ENCODE data around the gene PCNX2. TPM values are rescaled to one million over a fixed set of nuclear protein-coding genes. Genes with fewer than 3 reads are reported as not detected.

The PCNX2 gene
- total and polyA plus RNA-seq, 10 of the 15 experiments (the other 5 are each of a cell fraction or from before 2014, with no cell fraction given): 2.1 to 16.4 (median 8.1) TPM

DNA sequence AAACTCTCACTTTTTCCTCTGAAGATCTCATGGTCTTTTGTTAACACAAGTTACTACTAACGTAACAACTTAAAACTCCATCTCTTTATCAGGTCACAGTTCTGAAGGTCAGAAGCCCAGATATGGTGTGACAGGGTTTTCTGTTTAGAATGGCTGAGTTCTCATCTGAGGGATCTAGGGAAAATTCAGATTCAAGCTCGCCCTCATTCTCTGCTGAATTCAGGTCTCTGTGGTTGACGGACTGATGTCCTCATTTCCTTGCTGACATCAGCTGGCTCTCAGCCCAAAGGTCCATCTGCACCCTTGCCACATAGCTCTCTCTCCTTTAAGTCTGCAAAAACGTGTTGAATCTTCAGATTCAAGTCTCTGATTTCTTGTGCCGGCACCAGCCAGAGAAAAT lies 351.2 kb downstream of the PCNX2 start:
- SMC1A ChIA-PET (ENCODE audit: uncharacterized antibody, unreplicated experiment): interaction anchor here (2.0 kb wide), 1 partner anchor 8 kb away, joined by 6 read pairs; no protein-coding TSS in a partner anchor
- BruUV-seq (replicated peaks): no TSS peak
- peak overlapping the region; percentile 63 for H2AFZ ChIP-seq (ENCODE audit: control insufficient read depth, low read depth, low read length)
- H3K36me3 ChIP-seq (ENCODE audit: control insufficient read depth in 2 of 2, insufficient read depth in 2 of 2, low read length in 1 of 2): no peaks in the 10 kb centered on the region
- in situ Hi-C loops (cut with MboI) (no loop called here), intact Hi-C loops (cut with micrococcal nuclease; ENCODE audit: unreplicated experiment) (no loop called here)
- FAIRE-seq (no peak), ATAC-seq (peak; percentile 23; the same call in 2 of the 3 replicates), DNase-seq (ENCODE audit: low read depth, low spot score) (no peak)
- H3K4me3 ChIP-seq: no peak overlapping the region
- CTCF ChIA-PET: interaction anchor here (0.6 to 3.6 kb wide), 2 partner anchors 10 to 18 kb away, joined by 3 to 15 read pairs; no protein-coding TSS in a partner anchor
- peaks cover 9% of the 10 kb centered on the region for H3K4me1 ChIP-seq (ENCODE audit: control insufficient read depth, insufficient read depth, low read length)
- no peak overlapping the region for H3K27ac ChIP-seq (ENCODE audit: control insufficient read depth, insufficient read depth)
- peak overlapping the region; percentile 20; the same call in 1 of the 2 replicates for H3K4me2 ChIP-seq (ENCODE audit: control insufficient read depth, insufficient read depth)
- WGBS (ENCODE audit: insufficient coverage, insufficient replicate concordance, low lambda C conversion rate, missing lambda C conversion rate): 46% methylated on average over 5 of the region's 5 CpGs
- RAD21 ChIA-PET (ENCODE audit: unreplicated experiment): no interaction called here
- no peaks in the 10 kb centered on the region; the same call in 2 of the 3 replicates for H3K9me3 ChIP-seq (replicated peaks; ENCODE audit: control insufficient read depth, insufficient read depth, low read length)
- no peak overlapping the region for H3K9ac ChIP-seq (ENCODE audit: control insufficient read depth, insufficient read depth, low read length)
- H3K27me3 ChIP-seq (replicated peaks in 1 of 2; ENCODE audit: control insufficient read depth in 2 of 2, insufficient read depth in 2 of 2, low read length in 1 of 2): no peaks in the 10 kb centered on the region
- no peaks in the 10 kb centered on the region for H4K20me1 ChIP-seq (ENCODE audit: control insufficient read depth, insufficient read depth)
- POLR2A ChIA-PET: no interaction called here
- no peaks in the 10 kb centered on the region for H3K79me2 ChIP-seq (ENCODE audit: control insufficient read depth, insufficient read depth, low read length)
- no peak for TF ChIP-seq BRCA1 (IDR thresholded peaks at IDR 0.05; ENCODE audit: low read depth, low read length)
- TF ChIP-seq, protein P1, sequence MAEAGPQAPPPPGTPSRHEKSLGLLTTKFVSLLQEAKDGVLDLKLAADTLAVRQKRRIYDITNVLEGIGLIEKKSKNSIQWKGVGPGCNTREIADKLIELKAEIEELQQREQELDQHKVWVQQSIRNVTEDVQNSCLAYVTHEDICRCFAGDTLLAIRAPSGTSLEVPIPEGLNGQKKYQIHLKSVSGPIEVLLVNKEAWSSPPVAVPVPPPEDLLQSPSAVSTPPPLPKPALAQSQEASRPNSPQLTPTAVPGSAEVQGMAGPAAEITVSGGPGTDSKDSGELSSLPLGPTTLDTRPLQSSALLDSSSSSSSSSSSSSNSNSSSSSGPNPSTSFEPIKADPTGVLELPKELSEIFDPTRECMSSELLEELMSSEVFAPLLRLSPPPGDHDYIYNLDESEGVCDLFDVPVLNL (IDR thresholded peaks at IDR 0.05; ENCODE audit: low read depth, low read length): no peak
- no peak for TF ChIP-seq IKZF1 (conservative IDR thresholded peaks at IDR 0.05)
- no peak for TF ChIP-seq IRF3 (IDR thresholded peaks at IDR 0.05)
- TF ChIP-seq CBFB (IDR thresholded peaks at IDR 0.05; ENCODE audit: low read depth): no peak
- TF ChIP-seq RB1 (IDR thresholded peaks at IDR 0.05; ENCODE audit: borderline replicate concordance): no peak
- no peak for TF ChIP-seq FOS (IDR thresholded peaks at IDR 0.05; ENCODE audit: borderline replicate concordance, extremely low read depth, insufficient read length)
- TF ChIP-seq, protein P2, sequence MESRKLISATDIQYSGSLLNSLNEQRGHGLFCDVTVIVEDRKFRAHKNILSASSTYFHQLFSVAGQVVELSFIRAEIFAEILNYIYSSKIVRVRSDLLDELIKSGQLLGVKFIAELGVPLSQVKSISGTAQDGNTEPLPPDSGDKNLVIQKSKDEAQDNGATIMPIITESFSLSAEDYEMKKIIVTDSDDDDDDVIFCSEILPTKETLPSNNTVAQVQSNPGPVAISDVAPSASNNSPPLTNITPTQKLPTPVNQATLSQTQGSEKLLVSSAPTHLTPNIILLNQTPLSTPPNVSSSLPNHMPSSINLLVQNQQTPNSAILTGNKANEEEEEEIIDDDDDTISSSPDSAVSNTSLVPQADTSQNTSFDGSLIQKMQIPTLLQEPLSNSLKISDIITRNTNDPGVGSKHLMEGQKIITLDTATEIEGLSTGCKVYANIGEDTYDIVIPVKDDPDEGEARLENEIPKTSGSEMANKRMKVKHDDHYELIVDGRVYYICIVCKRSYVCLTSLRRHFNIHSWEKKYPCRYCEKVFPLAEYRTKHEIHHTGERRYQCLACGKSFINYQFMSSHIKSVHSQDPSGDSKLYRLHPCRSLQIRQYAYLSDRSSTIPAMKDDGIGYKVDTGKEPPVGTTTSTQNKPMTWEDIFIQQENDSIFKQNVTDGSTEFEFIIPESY (IDR thresholded peaks at IDR 0.05): no peak
- no peak for TF ChIP-seq POLR2AphosphoS2 (IDR thresholded peaks at IDR 0.05; ENCODE audit: low read depth, low read length)
- TF ChIP-seq ZNF24 (IDR thresholded peaks at IDR 0.05): no peak
- TF ChIP-seq, protein P3, sequence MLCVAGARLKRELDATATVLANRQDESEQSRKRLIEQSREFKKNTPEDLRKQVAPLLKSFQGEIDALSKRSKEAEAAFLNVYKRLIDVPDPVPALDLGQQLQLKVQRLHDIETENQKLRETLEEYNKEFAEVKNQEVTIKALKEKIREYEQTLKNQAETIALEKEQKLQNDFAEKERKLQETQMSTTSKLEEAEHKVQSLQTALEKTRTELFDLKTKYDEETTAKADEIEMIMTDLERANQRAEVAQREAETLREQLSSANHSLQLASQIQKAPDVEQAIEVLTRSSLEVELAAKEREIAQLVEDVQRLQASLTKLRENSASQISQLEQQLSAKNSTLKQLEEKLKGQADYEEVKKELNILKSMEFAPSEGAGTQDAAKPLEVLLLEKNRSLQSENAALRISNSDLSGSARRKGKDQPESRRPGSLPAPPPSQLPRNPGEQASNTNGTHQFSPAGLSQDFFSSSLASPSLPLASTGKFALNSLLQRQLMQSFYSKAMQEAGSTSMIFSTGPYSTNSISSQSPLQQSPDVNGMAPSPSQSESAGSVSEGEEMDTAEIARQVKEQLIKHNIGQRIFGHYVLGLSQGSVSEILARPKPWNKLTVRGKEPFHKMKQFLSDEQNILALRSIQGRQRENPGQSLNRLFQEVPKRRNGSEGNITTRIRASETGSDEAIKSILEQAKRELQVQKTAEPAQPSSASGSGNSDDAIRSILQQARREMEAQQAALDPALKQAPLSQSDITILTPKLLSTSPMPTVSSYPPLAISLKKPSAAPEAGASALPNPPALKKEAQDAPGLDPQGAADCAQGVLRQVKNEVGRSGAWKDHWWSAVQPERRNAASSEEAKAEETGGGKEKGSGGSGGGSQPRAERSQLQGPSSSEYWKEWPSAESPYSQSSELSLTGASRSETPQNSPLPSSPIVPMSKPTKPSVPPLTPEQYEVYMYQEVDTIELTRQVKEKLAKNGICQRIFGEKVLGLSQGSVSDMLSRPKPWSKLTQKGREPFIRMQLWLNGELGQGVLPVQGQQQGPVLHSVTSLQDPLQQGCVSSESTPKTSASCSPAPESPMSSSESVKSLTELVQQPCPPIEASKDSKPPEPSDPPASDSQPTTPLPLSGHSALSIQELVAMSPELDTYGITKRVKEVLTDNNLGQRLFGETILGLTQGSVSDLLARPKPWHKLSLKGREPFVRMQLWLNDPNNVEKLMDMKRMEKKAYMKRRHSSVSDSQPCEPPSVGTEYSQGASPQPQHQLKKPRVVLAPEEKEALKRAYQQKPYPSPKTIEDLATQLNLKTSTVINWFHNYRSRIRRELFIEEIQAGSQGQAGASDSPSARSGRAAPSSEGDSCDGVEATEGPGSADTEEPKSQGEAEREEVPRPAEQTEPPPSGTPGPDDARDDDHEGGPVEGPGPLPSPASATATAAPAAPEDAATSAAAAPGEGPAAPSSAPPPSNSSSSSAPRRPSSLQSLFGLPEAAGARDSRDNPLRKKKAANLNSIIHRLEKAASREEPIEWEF (IDR thresholded peaks at IDR 0.05; ENCODE audit: insufficient replicate concordance, low read depth, low read length): no peak
- no peak for TF ChIP-seq ZSCAN29 (IDR thresholded peaks at IDR 0.05)
- TF ChIP-seq NFYA (IDR thresholded peaks at IDR 0.05; ENCODE audit: borderline replicate concordance, low read depth, low read length): no peak
- no peak for TF ChIP-seq HDAC2 (IDR thresholded peaks at IDR 0.05)
- TF ChIP-seq GABPA (IDR thresholded peaks at IDR 0.05; ENCODE audit: low read depth): no peak
- no peak for TF ChIP-seq RCOR1 (conservative IDR thresholded peaks at IDR 0.05; ENCODE audit: low read depth, low read length)

Measured in GM12878 (cell line).